A673 (cell line): ENCODE data around the gene SYNJ2.

Experiments
- EZH2 ChIP-seq: fragments of 200-600 bp; sonication (generic); IDR thresholded peaks from 2 replicates; pipeline ENCODE4 v1.6.1; 2017; ENCODE audit warnings: borderline replicate concordance, low read depth, mild to moderate bottlenecking, mixed read lengths, antibody characterized with exemption, low read length; ENCODE audit not compliant: poor library complexity, severe bottlenecking
- TF ChIP-seq, protein P1 (sequence below): fragments of 300-800, 200-600 bp; sonication (generic); conservative IDR thresholded peaks from 2 replicates; pipeline ENCODE4 v1.5.1; 2017; ENCODE audit warnings: low read depth, mild to moderate bottlenecking, antibody characterized with exemption, low read length, moderate library complexity, mixed read lengths

DNA sequence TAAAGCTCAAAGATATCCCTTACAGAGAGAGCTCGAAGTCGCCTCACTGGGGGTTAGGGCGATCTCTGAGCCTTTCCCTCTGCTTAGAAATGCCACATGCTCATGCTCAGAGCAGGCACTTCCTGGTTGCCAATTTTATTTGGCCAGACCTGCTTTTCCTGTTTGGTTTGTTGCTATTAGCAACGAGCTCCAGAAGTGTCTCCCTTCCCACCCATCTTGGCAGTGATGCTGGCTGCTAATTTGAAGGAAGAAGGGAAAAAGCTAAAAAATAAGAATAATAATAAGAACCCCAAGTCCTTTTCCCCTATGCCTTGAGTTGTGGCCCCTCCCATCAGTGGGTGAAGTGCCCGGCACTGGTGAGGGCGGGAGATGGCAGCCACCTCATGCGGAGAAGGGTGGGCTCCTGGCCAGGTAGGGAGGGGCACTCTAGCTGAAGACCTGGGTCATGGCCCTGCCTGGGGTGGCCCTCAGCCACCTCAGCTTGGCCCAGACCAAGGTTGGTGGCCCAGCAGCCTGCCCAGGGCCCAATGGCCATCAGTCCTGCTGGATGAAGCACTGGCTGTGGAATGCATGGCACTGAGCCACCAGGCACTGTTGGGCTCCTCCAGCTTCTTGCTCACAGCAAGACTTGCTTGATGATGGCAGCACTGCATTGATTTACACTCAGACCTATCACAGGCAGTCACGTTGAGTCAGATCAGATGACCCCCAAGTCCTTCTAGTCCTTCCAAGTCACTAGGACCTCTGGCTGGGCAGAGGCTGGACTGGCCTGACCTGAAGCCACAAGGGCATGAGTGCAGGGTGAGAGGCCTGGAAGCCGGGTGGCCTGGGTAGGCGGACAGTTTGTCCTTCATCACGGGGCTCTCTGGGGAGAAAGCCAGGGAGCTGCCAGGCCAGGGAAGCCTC lies 79.0 kb downstream of the SYNJ2 start:
- TF ChIP-seq, protein P1, sequence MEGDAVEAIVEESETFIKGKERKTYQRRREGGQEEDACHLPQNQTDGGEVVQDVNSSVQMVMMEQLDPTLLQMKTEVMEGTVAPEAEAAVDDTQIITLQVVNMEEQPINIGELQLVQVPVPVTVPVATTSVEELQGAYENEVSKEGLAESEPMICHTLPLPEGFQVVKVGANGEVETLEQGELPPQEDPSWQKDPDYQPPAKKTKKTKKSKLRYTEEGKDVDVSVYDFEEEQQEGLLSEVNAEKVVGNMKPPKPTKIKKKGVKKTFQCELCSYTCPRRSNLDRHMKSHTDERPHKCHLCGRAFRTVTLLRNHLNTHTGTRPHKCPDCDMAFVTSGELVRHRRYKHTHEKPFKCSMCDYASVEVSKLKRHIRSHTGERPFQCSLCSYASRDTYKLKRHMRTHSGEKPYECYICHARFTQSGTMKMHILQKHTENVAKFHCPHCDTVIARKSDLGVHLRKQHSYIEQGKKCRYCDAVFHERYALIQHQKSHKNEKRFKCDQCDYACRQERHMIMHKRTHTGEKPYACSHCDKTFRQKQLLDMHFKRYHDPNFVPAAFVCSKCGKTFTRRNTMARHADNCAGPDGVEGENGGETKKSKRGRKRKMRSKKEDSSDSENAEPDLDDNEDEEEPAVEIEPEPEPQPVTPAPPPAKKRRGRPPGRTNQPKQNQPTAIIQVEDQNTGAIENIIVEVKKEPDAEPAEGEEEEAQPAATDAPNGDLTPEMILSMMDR: no peak
- no peak for TF ChIP-seq EZH2
